Activated naive CD8-positive, alpha-beta T cell treated with anti-CD3 and anti-CD28 coated beads, Interleukin-2, amount 50 U/mL, for 16 hours (primary cell): ENCODE results near the gene TACC3.

Experiments used
- DNase-seq: peaks from one replicate; pipeline ENCODE4 v3.0.0-alpha.2; 2020; ENCODE audit warnings: low read depth, low spot score

Gene TACC3

GRCh38 chr4:1792832-1793495, 71.6 kb downstream of the TACC3 start, which contains the start of gene FGFR3:
TSS of gene FGFR3 (plus strand) at chr4:1793293. CDS start at chr4:1793935, 642 bp downstream.
- peak; percentile 7 for DNase-seq

- DNase-seq = no peak
Observed at GRCh38 chr4:1793496-1793840, 72.1 kb downstream of the TACC3 start.

- no peak for DNase-seq
Observed at GRCh38 chr4:1793940-1794808, 72.9 kb downstream of the TACC3 start.
